GM12892 (cell line): Measurements from ENCODE around the gene LMTK3.

Experiments
- POLR2A ChIP-seq: IDR thresholded peaks from 2 replicates; pipeline ENCODE4 v1.6.1; 2011; ENCODE audit warnings: low read depth, low read length, control low read depth
- POLR2AphosphoS5 ChIP-seq: IDR thresholded peaks from 2 replicates; pipeline ENCODE4 v1.6.1; 2011; ENCODE audit warnings: low read depth, low read length, control low read depth
- TAF1 ChIP-seq: IDR thresholded peaks from 2 replicates; pipeline ENCODE4 v1.6.1; 2011; ENCODE audit warnings: low read depth, mild to moderate bottlenecking, control low read depth, low read length, borderline replicate concordance

GRCh38 chr19:48455908-48456562 is 55.6 kb downstream of the LMTK3 start:
- TF ChIP-seq POLR2A (no peak), POLR2AphosphoS5 (peak; percentile 60), TAF1 (no peak)
